ENCODE data around the gene TMPRSS11E.
A peak's percentile ranks its signal among the peaks of the same experiment; 100 is the strongest.
"Not testable (repeated sequence)": the region's sequence is repeated elsewhere in the genome, so short reads cannot be mapped to it uniquely, and the experiment has no call there.

Gene TMPRSS11E

DNA sequence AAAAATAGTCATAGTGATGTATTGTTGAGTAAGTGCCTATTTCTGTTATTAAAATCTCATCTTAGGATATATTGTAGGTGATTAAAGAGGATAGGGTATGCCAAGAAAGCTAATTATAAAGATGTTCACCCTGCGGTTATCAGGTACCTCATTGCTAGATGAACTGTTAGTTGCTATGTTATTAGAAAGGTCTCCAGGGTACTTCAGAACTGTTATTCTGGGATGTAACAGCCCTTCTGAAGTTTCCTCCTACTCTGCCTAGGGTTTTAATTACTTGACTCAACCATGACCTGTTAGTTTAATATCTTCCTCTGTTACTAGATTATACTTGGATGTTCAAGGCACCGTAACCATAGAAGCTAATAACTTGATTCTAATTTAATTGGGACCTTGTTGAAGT, 15.4 kb downstream of the TMPRSS11E start:
- DNase-seq (ENCODE audit: low read depth in 2 of 2), result no peak

DNA sequence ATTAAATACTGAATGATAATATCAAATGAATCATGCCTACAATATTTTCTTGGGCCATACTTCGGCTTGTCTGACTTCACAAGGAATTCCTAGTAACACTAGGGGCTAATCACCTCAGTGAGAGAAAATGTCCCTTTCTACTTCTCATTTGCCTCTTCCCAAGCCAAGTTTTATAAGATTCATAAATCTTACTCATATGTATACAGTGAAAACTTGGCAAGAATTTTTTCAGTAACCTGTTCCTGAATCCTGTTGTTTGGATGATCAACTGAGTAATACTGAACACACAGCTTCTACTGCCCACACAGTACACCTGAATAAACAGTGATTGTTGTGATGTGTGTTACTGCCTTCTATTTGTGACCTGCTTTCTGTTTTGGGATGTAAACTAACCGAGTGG, 16.5 kb downstream of the TMPRSS11E start:
- no peak for DNase-seq (ENCODE audit: low read depth in 2 of 2)

DNA sequence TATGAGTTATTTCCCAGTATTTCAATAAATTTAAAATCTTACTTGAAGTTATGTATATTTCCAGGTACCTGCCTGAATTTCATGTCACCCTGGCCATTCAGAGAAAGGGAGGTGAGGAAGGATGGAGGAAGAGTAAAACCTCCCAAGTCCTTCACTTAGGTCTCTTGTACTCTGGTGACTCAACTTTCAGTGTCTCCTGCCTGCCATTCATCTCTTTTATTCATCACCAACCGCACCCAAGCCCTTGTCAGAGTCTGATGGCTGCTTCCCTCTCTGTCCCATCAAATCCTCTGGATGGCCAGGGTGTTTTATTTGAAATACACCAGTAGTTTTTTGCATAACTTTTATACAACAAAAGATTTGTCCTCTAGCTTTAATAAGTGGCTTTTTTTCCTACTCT, 17.8 kb downstream of the TMPRSS11E start:
- DNase-seq (ENCODE audit: low read depth in 2 of 2), result no peak

DNA sequence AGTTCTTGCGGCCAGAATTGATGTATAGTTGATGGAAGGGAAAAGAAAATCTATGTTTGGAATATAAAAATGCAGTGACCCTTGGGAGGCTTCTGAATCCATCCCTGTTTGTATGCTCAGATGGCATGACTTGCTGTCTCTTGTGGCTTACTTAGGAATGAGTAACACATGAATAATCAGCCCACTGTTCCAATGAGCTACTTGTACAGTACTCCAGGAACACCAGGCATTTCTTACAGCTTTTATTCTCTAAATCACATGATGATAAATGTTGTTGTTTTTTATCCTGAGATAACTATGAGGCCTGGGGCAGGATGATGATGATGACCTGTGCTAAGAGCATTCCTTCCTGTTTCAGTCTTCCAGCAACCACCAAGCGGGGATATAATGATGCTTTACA, 18.9 kb downstream of the TMPRSS11E start:
- peak; percentile 26 to 31 for DNase-seq (ENCODE audit: low read depth in 2 of 2)

DNA sequence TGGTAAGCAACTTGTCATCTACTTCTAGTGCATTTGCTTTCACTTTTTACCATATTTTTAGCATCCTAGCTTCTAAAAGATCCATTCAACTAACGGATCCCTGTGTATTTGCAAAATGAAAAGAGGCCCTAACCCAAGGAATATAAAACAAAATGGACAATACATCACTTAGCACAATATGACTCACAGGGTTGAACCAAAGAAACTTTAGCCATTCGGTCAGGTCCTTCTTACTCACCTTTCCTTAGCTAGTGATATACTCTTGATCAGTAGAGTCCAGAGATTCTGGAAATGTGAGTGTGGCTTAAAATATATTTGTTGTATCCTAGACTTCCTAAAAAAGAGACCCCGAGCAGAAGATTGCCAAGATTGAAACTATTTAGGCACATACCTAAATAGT, 19.5 kb downstream of the TMPRSS11E start:
- no peak for DNase-seq (ENCODE audit: low read depth in 2 of 2)

DNA sequence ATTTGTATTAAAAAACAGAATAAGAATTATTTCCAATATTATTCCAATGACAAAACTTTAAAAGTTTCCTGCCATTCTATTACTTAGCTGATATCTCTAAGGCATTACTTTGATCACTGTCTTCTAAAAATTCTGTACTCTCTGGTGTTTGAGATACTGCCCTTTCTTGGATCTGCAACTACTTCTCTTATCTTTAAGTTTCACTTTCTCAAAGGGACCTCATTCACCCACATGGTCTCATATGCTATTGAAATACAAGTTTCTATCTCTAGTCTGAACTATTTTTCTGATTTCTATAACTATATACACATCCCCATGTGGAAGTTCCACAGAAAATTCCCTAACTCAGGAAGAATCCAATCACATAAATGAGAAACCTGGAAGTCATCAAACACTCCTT, 22.2 kb downstream of the TMPRSS11E start:
- DNase-seq (ENCODE audit: low read depth in 2 of 2), result no peak

DNA sequence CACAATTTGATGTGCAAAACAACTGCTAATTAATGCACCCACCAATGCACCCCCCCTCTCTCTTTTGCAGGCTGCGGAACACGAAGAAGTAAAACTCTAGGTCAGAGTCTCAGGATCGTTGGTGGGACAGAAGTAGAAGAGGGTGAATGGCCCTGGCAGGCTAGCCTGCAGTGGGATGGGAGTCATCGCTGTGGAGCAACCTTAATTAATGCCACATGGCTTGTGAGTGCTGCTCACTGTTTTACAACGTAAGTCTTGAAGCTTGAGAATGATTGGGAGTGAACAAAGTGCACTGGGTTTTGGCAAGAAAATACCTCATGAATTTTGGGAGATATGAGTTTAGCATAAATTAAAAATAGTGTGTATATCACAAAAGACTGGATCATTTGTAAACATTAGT, 28.9 kb downstream of the TMPRSS11E start:
- peak; percentile 18 to 22 for DNase-seq (ENCODE audit: low read depth in 2 of 2)

DNA sequence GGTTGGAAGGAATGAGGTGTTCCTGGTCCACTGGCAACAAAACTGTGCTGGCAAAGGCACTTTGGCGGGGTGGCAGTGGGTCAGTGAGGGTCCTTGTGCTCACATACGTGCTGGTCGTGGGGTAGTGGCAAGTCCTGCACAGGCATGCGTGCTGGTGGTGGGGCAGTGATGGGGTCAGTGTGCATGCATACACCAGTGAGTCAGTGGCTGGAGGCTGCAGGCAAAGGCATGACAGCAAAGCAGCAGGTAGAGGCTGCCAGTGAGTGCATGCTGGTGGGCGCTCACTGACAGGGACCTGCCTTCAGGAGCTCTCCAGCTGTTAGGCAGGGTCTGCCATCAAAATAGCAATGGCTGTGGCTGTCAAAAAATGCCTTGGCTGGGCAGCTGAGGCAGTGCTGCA, 42.1 kb downstream of the TMPRSS11E start:
- DNase-seq (ENCODE audit: low read depth in 2 of 2), result no peak

DNA sequence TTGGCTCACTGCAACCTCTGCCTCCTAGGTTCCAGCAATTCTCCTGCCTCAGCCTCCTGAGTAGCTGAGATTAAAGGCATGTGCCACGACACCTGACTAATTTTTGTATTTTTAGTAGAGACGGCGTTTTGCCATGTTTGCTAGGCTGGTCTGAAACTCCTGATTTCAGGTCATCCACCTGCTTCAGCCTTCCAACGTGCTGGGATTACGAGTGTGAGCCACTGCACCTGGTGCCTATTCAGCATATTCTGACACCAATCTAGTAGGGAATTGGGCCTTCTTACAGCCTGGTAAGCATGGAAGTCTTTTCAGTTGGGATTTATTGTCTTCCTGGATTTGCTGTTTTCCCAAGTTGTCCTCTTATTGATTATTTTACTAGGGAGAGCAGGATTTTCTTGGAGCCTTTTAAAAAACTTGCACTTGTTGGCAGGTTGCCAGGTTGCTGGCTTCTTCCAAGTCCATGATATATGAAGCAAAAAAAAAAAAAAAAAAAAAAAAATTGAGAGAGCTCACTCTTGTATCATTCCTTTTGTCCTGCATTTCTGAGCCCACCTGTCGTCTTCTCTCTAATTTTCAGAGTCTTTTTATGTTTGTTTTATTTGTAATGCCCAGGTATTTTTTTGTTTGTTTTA, 43.7 kb downstream of the TMPRSS11E start:
- no peak for DNase-seq (ENCODE audit: low read depth in 2 of 2)

DNA sequence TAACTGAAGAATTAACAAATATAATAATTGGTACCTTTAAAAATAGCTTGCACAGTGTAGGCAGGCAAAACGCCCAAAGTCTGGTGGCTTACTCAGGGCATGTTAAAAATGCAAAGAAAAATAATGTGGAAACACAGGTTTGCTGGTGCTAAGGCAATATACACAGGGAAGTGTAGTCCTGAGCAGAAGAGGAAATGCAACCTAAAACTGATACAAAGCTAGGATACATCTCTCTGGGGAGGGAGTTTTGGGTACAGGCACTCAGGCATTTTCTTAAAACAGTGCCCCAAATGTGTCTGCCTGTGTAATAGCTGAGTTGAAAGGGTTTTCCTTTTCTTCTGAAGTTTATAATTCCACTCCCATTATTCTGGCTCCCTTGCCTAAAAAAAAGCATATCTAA, 47.4 kb downstream of the TMPRSS11E start:
- no peak for DNase-seq (ENCODE audit: low read depth in 2 of 2)

DNA sequence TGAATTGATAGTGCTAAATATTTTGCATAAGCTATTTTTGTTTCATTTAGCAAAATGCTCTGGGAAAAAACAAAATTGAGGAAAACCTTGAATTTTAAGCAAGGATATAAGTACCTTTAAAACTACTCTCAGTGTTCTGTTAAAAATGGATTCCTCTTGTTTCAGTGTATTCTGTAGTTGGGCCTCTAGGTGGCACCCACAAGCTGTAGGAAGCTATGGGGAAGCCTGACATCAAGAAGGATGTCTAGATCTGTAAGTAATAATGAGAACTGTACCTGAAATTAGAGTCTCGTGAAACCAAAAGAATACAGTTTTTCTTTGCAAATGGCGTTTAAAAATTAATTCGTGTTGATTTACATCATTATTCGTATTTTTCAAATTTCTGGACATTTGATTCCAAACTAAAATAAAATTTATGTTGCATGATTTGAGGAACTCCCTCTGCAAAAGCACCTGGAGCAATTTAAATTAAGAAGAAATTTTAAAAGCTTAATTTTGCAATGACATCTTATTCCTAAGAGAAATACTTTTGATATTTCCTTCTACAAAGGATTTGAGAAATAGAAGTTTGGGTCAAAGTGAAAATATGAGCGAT, 51.2 kb downstream of the TMPRSS11E start:
- DNase-seq (ENCODE audit: low read depth in 2 of 2), result peak; percentile 14 to 24

DNA sequence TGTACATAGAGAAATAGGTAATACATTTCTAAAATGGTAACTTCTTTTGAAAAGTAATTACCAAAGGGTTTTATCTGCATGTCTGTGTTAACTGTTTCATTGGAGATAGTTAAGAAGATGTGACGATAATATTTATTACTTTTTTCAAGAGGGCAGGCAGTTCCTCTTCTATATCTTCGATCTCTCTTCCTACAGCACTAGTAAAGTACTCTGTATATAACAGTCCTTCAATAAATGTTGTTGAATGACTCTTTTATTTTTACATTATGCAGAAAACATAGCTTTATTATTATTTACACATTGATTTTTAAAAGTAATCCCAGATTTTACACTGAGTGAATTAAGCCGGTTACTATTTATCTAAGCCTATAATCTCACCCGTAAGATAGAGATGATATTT, 51.8 kb downstream of the TMPRSS11E start:
- DNase-seq (ENCODE audit: low read depth in 2 of 2), result no peak

DNA sequence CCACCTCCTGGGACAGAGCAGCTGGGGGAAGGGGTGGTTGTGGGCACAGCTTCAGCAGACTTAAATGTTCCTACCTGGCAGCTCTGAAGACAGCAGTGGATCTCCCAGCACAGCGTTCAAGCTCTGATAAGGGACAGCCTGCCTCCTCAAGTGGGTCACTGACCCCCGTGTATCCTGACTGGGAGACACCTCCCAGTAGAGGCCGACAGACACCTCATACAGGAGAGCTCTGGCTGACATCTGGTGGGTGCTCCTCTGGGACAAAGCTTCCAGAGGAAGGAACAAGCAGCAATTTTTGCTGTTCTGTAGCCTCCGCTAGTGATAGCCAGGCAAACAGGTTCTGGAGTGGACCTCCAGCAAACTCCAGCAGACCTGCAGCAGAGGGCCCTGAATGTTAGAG, 56.2 kb downstream of the TMPRSS11E start:
- DNase-seq (ENCODE audit: low read depth in 2 of 2), result not testable (repeated sequence)

DNA sequence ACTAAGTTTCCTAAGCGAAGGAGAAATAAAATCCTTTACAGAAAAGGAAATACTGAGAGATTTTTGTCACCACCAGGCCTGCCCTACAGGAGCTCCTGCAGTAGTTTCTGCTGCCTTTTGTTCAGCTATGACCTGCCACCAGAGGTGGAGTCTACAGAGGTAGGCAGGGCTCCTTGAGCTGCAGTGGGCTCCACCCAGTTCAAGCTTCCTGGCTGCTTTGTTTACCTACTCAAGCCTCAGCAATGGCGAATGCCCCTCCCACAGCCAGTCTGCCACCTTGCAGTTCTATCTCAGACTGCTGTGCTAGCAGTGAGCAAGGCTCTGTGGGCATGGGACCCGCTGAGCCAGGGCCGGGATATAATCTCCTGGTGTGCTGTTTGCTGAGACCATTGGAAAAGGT, 57.6 kb downstream of the TMPRSS11E start:
- DNase-seq (ENCODE audit: low read depth in 2 of 2), result not testable (repeated sequence)

DNA sequence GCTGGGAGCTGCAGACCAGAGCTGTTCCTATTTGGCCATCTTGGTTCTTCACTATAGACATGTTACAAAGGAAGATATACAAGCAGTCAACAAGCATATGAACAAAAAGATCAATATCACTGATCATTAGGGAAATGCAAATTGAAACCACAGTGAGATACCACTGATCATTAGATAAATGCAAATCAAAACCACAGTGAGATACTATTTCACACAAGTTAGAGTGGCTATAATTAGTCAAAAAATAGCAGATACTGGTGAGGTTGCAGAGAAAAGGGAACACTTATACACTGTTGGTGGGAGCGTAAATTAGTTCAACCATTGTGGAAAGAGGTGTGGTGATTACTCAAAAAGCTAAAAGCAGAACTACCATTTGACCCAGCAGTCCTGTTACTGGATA, 58.2 kb downstream of the TMPRSS11E start:
- not testable (repeated sequence) for DNase-seq (ENCODE audit: low read depth in 2 of 2)

DNA sequence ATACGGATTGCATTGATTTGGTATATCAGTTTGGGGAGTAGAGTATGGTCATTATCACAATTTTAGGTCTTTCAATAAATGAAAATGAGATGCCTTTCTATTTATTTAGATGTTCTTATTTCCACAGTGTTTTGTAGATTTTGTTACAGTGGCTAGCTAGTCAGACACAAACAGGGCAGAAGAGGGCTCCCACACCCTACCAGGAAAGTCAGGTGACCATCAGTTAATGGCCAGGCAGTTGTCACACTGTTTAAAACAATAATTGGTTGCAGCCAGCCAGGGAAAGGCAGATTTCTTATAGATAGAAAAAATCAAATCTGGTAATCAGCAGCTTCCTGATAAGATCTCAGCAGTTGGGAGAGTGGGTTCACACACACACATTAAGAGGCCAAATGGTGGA, 71.6 kb downstream of the TMPRSS11E start:
- DNase-seq (ENCODE audit: low read depth in 2 of 2), result no peak

DNA sequence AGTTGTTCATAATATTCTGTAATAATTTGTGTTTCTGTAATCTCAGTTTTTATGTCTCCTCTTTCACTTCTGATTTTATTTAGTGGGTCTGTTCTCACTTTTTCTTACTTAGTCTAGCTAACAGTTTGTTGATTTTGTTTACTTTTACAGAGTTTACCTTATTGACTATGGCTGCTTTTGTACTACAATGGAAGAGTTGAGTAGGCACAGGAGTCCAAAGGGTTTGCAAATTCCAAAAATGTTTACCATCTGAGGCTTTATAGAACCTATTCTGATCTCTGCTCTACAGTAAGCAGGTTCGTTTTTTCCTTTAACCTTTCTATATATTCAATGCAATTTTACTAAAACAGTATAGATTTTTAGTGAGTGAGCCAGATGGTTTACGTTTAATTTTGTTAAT, 73.7 kb downstream of the TMPRSS11E start:
- DNase-seq (ENCODE audit: low read depth in 2 of 2), result no peak

DNA sequence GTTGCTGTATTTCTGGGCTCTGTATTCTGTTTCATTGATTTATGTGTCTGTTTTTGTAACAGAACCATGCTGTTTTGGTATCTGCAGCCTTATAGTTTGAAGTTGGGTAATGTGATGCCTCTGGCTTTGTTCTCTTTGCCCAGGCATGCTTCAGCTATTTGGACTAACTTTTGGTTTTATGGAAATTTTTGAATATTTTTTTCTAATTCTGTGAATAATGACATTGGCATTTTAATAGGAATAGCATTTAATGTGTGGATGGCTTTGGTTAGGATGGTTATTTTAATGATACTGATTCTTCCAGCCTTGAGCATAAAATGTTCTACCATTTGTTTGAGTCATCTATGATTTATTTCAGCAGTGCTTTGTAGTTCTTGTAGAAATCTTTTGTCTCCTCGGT, 75.0 kb downstream of the TMPRSS11E start:
- not testable (repeated sequence) for DNase-seq (ENCODE audit: low read depth in 2 of 2)

DNA sequence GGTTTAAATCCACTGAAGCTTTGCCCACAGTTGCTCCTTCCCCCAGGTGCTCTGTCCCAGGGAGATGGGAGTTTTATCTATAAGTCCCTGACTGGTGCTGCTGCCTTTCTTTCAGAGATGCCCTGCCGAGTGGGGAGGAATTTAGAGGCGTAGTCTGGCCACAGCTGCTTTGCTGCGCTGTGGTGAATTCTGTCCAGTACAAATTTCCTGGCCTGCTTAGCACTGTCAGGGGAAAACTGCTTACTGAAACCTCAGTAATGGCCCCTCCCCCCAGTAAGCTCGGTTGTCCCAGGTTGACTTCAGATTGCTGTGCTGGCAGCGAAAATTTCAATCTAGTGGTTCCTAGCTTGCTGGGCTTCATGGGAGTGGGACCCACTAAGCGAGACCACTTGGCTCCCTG, 88.7 kb downstream of the TMPRSS11E start:
- DNase-seq (ENCODE audit: low read depth in 2 of 2), result no peak

DNA sequence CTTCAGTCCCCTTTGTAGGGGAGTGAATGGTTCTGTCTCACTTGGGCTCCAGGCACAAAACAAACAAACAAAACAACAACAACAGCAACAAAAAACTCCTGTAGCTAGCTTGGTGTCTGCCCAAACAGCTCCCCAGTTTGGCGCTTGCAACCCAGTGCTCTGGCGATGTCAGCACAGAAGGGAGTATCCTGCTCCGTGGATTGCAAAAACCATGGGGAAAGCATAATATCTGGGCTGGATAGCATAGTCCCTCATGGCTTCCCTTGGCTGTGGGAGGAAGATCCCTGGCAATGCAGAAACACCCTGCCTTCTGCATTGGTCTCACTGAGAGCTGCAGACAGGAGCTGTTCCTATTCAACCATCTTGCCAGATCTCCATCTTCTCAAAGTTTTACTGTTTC, 89.1 kb downstream of the TMPRSS11E start:
- no peak for DNase-seq (ENCODE audit: low read depth in 2 of 2)

DNA sequence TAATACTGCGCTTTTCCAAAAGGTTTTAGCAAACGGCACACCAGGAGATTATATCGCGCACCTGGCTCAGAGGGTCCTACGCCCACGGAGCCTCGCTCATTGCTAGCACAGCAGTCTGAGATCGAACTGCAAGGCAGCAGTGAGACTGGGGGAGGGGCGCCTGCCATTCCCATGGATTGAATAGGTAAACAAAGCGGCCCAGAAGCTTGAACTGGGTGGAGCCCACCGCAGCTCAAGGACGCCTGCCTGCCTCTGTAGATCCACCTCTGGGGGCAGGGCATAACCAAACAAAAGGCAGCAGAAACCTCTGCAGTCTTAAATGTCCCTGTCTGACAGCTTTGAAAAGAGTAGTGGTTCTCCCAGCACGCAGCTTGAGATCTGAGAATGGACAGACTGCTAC, 95.5 kb downstream of the TMPRSS11E start:
- DNase-seq (ENCODE audit: low read depth in 2 of 2), result not testable (repeated sequence)
